GM10847 (cell line): ENCODE measurements around the gene TRIM23.
A peak's percentile ranks its signal among the peaks of the same experiment; 100 is the strongest.

Experiments used
- POLR2A ChIP-seq: IDR thresholded peaks from 2 replicates; pipeline ENCODE4 v1.6.1; 2011; ENCODE audit not compliant: insufficient read length; ENCODE audit errors: extremely low read depth

TRIM23 gene

GRCh38 chr5:65611524-65611923 is 12.6 kb downstream of the TRIM23 start:
- no peak for TF ChIP-seq POLR2A

- TF ChIP-seq POLR2A: no peak
Observed at GRCh38 chr5:65588694-65589093, 35.4 kb downstream of the TRIM23 start.

- TF ChIP-seq POLR2A: no peak
Observed at GRCh38 chr5:65577141-65577540, 47.0 kb downstream of the TRIM23 start.

- no peak for TF ChIP-seq POLR2A
Observed at GRCh38 chr5:65570598-65571226, 53.4 kb downstream of the TRIM23 start.

GRCh38 chr5:65566505-65566904 is 57.6 kb downstream of the TRIM23 start:
- TF ChIP-seq POLR2A: no peak

GRCh38 chr5:65563777-65564176 is 60.4 kb downstream of the TRIM23 start:
- no peak for TF ChIP-seq POLR2A

- peak; percentile 81 for TF ChIP-seq POLR2A
Observed at GRCh38 chr5:65562731-65563701, 61.1 kb downstream of the TRIM23 start, which contains the start of the genes CENPK and PPWD1. TSS of gene CENPK (minus strand) at chr5:65563168. CDS start at chr5:65554907, 8,261 bp downstream. TSS of gene PPWD1 (plus strand) at chr5:65563296. CDS start at chr5:65563311, 15 bp downstream.

GRCh38 chr5:65556718-65557117 is 67.4 kb downstream of the TRIM23 start:
- TF ChIP-seq POLR2A: no peak

GRCh38 chr5:65556181-65556580 is 68.0 kb downstream of the TRIM23 start:
- TF ChIP-seq POLR2A: no peak

- TF ChIP-seq POLR2A: no peak
Observed at GRCh38 chr5:65555287-65555686, 68.8 kb downstream of the TRIM23 start.

GRCh38 chr5:65553941-65554340 is 70.2 kb downstream of the TRIM23 start:
- no peak for TF ChIP-seq POLR2A

GRCh38 chr5:65548281-65548680 is 75.9 kb downstream of the TRIM23 start:
- no peak for TF ChIP-seq POLR2A

GRCh38 chr5:65546141-65546540 is 78.0 kb downstream of the TRIM23 start:
- TF ChIP-seq POLR2A: no peak

GRCh38 chr5:65544473-65544872 is 79.7 kb downstream of the TRIM23 start:
- no peak for TF ChIP-seq POLR2A

GRCh38 chr5:65539827-65540226 is 84.3 kb downstream of the TRIM23 start:
- TF ChIP-seq POLR2A: no peak
